SK-N-SH treated with all-trans-retinoic acid at 6 μM for 48 hours (cell line): ENCODE data around the gene MAGED1.

Experiments
- ATAC-seq: fragments of 200-7000 bp; cut with Tn5 transposase; 3 replicates; pipeline ENCODE4 v1.9.1; 2020; ENCODE audit warnings: mild to moderate bottlenecking, moderate library complexity
- ARNTL ChIP-seq: fragments of 450-650 bp; formaldehyde crosslinking; IDR thresholded peaks from 2 replicates; pipeline ENCODE4 v1.5.0; 2020; ENCODE audit warnings: low read depth, mild to moderate bottlenecking, moderate library complexity, borderline replicate concordance
- BACH2 ChIP-seq: fragments of 250-450 bp; sonication (Bioruptor Pico); IDR thresholded peaks from 2 replicates; pipeline ENCODE4 v1.9.0; 2021; ENCODE audit warnings: mild to moderate bottlenecking, borderline replicate concordance
- CSDC2 ChIP-seq: fragments of 250-450 bp; sonication (Bioruptor Pico); IDR thresholded peaks from 2 replicates; pipeline ENCODE4 v1.5.0; 2020; ENCODE audit warnings: mild to moderate bottlenecking, moderate library complexity
- ESRRG ChIP-seq: fragments of 250-450 bp; sonication (Bioruptor Pico); IDR thresholded peaks from 2 replicates; pipeline ENCODE4 v1.6.1; 2021; ENCODE audit warnings: mild to moderate bottlenecking
- GLIS3 ChIP-seq: fragments of 250-450 bp; sonication (Bioruptor Pico); IDR thresholded peaks from 2 replicates; pipeline ENCODE4 v1.5.0; 2020; ENCODE audit warnings: mild to moderate bottlenecking, moderate library complexity
- ISL1 ChIP-seq: fragments of 250-450 bp; sonication (Bioruptor Pico); IDR thresholded peaks from 2 replicates; pipeline ENCODE4 v2.1.2; 2022; ENCODE audit warnings: mild to moderate bottlenecking, moderate library complexity
- RARB ChIP-seq: fragments of 250-450 bp; sonication (Bioruptor Pico); IDR thresholded peaks from 2 replicates; pipeline ENCODE4 v1.8.0; 2021; ENCODE audit warnings: mild to moderate bottlenecking, moderate library complexity
- SNAI2 ChIP-seq: fragments of 250-450 bp; sonication (Bioruptor Pico); IDR thresholded peaks from 2 replicates; pipeline ENCODE4 v1.5.0; 2020; ENCODE audit warnings: mild to moderate bottlenecking, moderate library complexity
- TCF4 ChIP-seq: fragments of 250-450 bp; sonication (Bioruptor Pico); IDR thresholded peaks from 2 replicates; pipeline ENCODE4 v1.8.0; 2021; ENCODE audit warnings: mild to moderate bottlenecking, moderate library complexity, borderline replicate concordance
- TOX ChIP-seq: fragments of 250-450 bp; sonication (Bioruptor Pico); IDR thresholded peaks from 2 replicates; pipeline ENCODE4 v1.8.0; 2021; ENCODE audit warnings: mild to moderate bottlenecking, moderate library complexity, borderline replicate concordance
- ZC3H10 ChIP-seq: fragments of 250-450 bp; sonication (Bioruptor Pico); IDR thresholded peaks from 2 replicates; pipeline ENCODE4 v1.5.1; 2021; ENCODE audit warnings: mild to moderate bottlenecking, moderate library complexity
- ZFP3 ChIP-seq: fragments of 250-450 bp; sonication (Bioruptor Pico); IDR thresholded peaks from 2 replicates; pipeline ENCODE4 v1.5.0; 2020; ENCODE audit warnings: mild to moderate bottlenecking, moderate library complexity
- ZFP30 ChIP-seq: fragments of 450-650 bp; formaldehyde crosslinking; IDR thresholded peaks from 2 replicates; pipeline ENCODE4 v1.5.0; 2022; ENCODE audit warnings: mild to moderate bottlenecking, moderate library complexity
- ZNF565 ChIP-seq: fragments of 450-650 bp; formaldehyde crosslinking; conservative IDR thresholded peaks from 2 replicates; pipeline ENCODE4 v1.5.0; 2020; ENCODE audit warnings: low read depth, mild to moderate bottlenecking, moderate library complexity
- ZNF8 ChIP-seq: fragments of 450-650 bp; formaldehyde crosslinking; IDR thresholded peaks from 2 replicates; pipeline ENCODE4 v1.5.0; 2020; ENCODE audit warnings: mild to moderate bottlenecking, moderate library complexity
- TF ChIP-seq, protein P1 (sequence below): fragments of 250-450 bp; sonication (Bioruptor Pico); IDR thresholded peaks from 2 replicates; pipeline ENCODE4 v1.5.0; 2020; ENCODE audit warnings: mild to moderate bottlenecking, moderate library complexity
- TF ChIP-seq, protein P2 (sequence below): fragments of 250-450 bp; sonication (Bioruptor Pico); IDR thresholded peaks from 2 replicates; pipeline ENCODE4 v1.8.0; 2021; ENCODE audit warnings: low read depth, mild to moderate bottlenecking, moderate library complexity, borderline replicate concordance
- TF ChIP-seq, protein P3 (sequence below): fragments of 250-450 bp; sonication (Bioruptor Pico); IDR thresholded peaks from 2 replicates; pipeline ENCODE4 v1.5.1; 2020; ENCODE audit warnings: low read depth, mild to moderate bottlenecking, moderate library complexity
- TF ChIP-seq, protein P4 (sequence below): fragments of 250-450 bp; sonication (Bioruptor Pico); IDR thresholded peaks from 2 replicates; pipeline ENCODE4 v1.8.0; 2020; ENCODE audit warnings: mild to moderate bottlenecking, moderate library complexity, borderline replicate concordance

Gene MAGED1

DNA sequence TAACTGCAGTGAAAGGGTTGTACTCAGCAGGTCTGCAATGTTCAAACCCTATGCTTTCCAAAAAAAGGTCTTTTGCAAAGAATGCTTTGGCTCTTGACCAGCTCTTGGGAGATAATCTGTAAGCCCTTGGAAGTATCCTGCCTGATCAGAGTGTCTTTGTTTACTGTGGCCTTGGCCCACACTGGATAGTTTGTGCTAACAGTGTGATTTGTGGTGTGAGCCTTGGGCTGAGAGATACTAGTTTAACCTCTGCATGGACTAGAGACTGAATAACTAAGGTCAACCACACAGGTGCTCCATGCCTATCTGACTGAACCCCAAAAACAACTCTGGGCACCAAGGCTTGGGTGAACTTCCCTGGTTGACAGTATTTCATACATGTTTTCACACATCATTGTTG lies 3.6 kb upstream of the MAGED1 start:
- TF ChIP-seq ISL1: no peak
- TF ChIP-seq TOX: no peak
- TF ChIP-seq, protein P1, sequence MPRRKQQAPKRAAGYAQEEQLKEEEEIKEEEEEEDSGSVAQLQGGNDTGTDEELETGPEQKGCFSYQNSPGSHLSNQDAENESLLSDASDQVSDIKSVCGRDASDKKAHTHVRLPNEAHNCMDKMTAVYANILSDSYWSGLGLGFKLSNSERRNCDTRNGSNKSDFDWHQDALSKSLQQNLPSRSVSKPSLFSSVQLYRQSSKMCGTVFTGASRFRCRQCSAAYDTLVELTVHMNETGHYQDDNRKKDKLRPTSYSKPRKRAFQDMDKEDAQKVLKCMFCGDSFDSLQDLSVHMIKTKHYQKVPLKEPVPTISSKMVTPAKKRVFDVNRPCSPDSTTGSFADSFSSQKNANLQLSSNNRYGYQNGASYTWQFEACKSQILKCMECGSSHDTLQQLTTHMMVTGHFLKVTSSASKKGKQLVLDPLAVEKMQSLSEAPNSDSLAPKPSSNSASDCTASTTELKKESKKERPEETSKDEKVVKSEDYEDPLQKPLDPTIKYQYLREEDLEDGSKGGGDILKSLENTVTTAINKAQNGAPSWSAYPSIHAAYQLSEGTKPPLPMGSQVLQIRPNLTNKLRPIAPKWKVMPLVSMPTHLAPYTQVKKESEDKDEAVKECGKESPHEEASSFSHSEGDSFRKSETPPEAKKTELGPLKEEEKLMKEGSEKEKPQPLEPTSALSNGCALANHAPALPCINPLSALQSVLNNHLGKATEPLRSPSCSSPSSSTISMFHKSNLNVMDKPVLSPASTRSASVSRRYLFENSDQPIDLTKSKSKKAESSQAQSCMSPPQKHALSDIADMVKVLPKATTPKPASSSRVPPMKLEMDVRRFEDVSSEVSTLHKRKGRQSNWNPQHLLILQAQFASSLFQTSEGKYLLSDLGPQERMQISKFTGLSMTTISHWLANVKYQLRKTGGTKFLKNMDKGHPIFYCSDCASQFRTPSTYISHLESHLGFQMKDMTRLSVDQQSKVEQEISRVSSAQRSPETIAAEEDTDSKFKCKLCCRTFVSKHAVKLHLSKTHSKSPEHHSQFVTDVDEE: no peak
- TF ChIP-seq ZFP3 (CRISPR knock-in tag): no peak
- TF ChIP-seq ZC3H10 (CRISPR knock-in tag): no peak
- no peak for TF ChIP-seq BACH2 (CRISPR knock-in tag)
- no peak for TF ChIP-seq GLIS3 (CRISPR knock-in tag)
- TF ChIP-seq, protein P2, sequence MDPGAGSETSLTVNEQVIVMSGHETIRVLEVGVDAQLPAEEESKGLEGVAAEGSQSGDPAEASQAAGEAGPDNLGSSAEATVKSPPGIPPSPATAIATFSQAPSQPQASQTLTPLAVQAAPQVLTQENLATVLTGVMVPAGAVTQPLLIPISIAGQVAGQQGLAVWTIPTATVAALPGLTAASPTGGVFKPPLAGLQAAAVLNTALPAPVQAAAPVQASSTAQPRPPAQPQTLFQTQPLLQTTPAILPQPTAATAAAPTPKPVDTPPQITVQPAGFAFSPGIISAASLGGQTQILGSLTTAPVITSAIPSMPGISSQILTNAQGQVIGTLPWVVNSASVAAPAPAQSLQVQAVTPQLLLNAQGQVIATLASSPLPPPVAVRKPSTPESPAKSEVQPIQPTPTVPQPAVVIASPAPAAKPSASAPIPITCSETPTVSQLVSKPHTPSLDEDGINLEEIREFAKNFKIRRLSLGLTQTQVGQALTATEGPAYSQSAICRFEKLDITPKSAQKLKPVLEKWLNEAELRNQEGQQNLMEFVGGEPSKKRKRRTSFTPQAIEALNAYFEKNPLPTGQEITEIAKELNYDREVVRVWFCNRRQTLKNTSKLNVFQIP (CRISPR knock-in tag): no peak
- no peak for TF ChIP-seq ARNTL (CRISPR knock-in tag)
- no peak for TF ChIP-seq ZNF8 (CRISPR knock-in tag)
- no peak for ATAC-seq

DNA sequence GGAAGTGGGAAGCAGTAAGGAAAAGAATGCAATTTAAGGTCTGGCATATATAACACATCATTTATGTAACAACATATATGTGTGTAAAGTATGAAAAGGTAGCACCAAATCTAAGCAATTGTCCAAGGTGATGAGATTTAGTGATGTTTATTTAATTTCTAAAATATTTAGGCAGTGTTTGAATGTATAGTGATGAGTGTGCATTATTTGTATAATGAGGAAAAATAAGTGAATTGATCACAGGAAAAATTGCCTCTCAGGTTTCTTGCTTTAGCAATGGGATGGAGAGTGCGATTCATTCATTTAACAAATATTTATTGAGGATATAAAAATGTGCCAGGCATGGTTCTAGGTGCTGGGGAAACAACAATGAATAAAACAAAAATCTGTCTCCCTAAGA lies 2.2 kb upstream of the MAGED1 start:
- ATAC-seq: no peak
- TF ChIP-seq, protein P3, sequence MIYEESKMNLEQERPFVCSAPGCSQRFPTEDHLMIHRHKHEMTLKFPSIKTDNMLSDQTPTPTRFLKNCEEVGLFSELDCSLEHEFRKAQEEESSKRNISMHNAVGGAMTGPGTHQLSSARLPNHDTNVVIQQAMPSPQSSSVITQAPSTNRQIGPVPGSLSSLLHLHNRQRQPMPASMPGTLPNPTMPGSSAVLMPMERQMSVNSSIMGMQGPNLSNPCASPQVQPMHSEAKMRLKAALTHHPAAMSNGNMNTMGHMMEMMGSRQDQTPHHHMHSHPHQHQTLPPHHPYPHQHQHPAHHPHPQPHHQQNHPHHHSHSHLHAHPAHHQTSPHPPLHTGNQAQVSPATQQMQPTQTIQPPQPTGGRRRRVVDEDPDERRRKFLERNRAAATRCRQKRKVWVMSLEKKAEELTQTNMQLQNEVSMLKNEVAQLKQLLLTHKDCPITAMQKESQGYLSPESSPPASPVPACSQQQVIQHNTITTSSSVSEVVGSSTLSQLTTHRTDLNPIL (CRISPR knock-in tag): no peak
- TF ChIP-seq CSDC2: no peak
- TF ChIP-seq ESRRG (CRISPR knock-in tag): no peak
- no peak for TF ChIP-seq TCF4 (CRISPR knock-in tag)

DNA sequence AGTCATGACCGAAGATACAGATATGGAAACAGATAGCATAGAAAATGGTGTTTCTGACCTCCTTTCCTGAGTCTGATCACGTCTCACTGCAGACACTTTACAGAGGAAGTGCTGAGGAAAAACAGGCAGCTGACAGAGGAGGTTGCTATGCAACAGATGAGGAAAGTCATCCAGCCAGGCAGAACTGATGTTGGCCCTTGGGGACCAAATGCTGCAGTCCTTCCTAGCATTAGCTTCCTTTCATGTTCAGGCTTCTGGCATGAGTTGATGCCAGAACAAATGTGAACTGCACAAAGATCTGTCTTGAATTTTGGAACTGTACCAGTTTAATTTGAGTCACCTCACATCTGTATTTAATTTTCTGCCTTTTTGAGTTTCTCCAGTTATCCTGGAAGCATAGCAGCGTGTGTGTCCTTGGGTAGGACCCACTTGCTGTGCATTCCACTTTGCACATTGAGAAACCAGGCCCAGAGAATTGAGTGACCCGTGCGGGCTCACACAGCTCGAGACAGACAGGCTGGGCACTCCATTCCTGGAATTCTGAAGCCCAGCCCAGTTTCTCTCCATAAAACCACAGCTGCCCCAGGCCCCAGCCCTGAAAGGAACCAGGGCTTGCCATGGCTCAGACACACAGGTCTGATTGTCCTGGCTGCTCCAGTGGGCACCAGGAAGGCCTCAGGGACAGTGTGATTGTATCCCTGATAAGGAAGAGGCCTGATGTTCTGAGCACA lies 1.4 kb upstream of the MAGED1 start:
- TF ChIP-seq TCF4 (CRISPR knock-in tag): peak; percentile 54; the same call in 1 of the 2 replicates
- no peak for TF ChIP-seq ZNF8 (CRISPR knock-in tag)
- ATAC-seq: peak; percentile 77

DNA sequence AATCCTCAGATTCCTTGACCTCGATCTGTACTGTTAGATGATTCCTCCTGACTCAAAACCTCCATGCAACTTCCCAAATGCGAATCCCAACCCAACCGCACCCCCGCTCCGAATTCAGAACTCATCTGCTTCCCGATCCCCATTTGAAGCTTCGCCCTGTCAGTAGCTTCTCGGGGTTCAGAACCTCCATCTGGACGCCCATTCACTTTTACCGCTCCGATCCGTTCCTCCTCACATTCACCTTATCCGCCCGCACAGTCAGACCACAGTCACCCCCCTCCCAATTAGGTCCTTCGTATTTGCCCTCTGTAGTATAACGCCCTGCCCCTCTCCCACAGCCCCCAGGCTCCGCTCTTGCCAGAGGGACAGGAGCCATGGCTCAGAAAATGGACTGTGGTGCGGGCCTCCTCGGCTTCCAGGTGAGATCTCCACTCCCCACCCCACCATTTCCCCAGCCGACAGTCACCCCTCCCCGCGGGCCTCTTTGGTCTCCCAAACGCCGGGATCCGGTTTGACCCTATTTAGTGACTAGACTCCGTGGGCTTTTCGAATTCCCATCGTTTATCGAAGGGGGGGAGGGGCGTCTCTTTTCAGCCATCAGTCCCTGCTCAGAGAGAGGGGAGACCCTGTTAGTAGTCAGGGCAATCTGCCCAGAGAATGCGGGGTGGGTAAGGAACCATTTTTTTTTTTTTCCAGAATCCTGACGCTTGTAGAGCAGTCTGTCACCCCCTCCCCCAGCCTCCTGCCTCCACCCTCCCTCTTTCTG lies 691 bp downstream of the MAGED1 start:
- TF ChIP-seq ARNTL (CRISPR knock-in tag): no peak
- no peak for TF ChIP-seq TCF4 (CRISPR knock-in tag)
- TF ChIP-seq RARB (CRISPR knock-in tag): no peak
- TF ChIP-seq, protein P3 (CRISPR knock-in tag): no peak
- TF ChIP-seq BACH2 (CRISPR knock-in tag): no peak
- TF ChIP-seq ZNF565: no peak
- TF ChIP-seq ZFP30: no peak
- TF ChIP-seq, protein P4, sequence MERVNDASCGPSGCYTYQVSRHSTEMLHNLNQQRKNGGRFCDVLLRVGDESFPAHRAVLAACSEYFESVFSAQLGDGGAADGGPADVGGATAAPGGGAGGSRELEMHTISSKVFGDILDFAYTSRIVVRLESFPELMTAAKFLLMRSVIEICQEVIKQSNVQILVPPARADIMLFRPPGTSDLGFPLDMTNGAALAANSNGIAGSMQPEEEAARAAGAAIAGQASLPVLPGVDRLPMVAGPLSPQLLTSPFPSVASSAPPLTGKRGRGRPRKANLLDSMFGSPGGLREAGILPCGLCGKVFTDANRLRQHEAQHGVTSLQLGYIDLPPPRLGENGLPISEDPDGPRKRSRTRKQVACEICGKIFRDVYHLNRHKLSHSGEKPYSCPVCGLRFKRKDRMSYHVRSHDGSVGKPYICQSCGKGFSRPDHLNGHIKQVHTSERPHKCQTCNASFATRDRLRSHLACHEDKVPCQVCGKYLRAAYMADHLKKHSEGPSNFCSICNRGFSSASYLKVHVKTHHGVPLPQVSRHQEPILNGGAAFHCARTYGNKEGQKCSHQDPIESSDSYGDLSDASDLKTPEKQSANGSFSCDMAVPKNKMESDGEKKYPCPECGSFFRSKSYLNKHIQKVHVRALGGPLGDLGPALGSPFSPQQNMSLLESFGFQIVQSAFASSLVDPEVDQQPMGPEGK (CRISPR knock-in tag): no peak
- no peak for TF ChIP-seq ESRRG (CRISPR knock-in tag)
- no peak for TF ChIP-seq SNAI2
- no peak for TF ChIP-seq ZNF8 (CRISPR knock-in tag)
- TF ChIP-seq, all 23 proteins: peak for 0
- ATAC-seq: peak; percentile 1; the same call in 2 of the 3 replicates
